Activated CD4-positive, alpha-beta T cell treated with anti-CD3 and anti-CD28 coated beads for 48 hours (primary cell): ENCODE results near the gene LPCAT1.
A peak's percentile ranks its signal among the peaks of the same experiment; 100 is the strongest.

Source experiments
- DNase-seq: peaks from one replicate; pipeline ENCODE4 v3.0.0-alpha.2; 2020

Gene LPCAT1

GRCh38 chr5:1494780-1495524, 28.8 kb downstream of the LPCAT1 start:
- no peak for DNase-seq

GRCh38 chr5:1493941-1494340, 29.8 kb downstream of the LPCAT1 start:
- no peak for DNase-seq

- no peak for DNase-seq
Observed at GRCh38 chr5:1493413-1493812, 30.3 kb downstream of the LPCAT1 start.

GRCh38 chr5:1492757-1493156, 31.0 kb downstream of the LPCAT1 start:
- DNase-seq = no peak

GRCh38 chr5:1490376-1490775, 33.4 kb downstream of the LPCAT1 start:
- no peak for DNase-seq

- DNase-seq = no peak
Observed at GRCh38 chr5:1489754-1490153, 34.0 kb downstream of the LPCAT1 start.

GRCh38 chr5:1488882-1489680, 34.7 kb downstream of the LPCAT1 start:
- DNase-seq = peak; percentile 74

GRCh38 chr5:1487079-1487764, 36.5 kb downstream of the LPCAT1 start:
- DNase-seq = no peak

- no peak for DNase-seq
Observed at GRCh38 chr5:1486271-1486670, 37.5 kb downstream of the LPCAT1 start.

- no peak for DNase-seq
Observed at GRCh38 chr5:1485579-1486118, 38.1 kb downstream of the LPCAT1 start.

GRCh38 chr5:1484730-1485578, 38.8 kb downstream of the LPCAT1 start:
- DNase-seq = no peak

- no peak for DNase-seq
Observed at GRCh38 chr5:1483856-1484729, 39.7 kb downstream of the LPCAT1 start.

GRCh38 chr5:1483064-1483463, 40.7 kb downstream of the LPCAT1 start:
- no peak for DNase-seq

GRCh38 chr5:1481959-1482331, 41.8 kb downstream of the LPCAT1 start:
- DNase-seq = no peak

- DNase-seq = no peak
Observed at GRCh38 chr5:1481266-1481958, 42.3 kb downstream of the LPCAT1 start.

- DNase-seq = no peak
Observed at GRCh38 chr5:1480806-1481205, 43.0 kb downstream of the LPCAT1 start.

GRCh38 chr5:1480217-1480616, 43.5 kb downstream of the LPCAT1 start:
- DNase-seq = no peak

- DNase-seq = peak; percentile 56
Observed at GRCh38 chr5:1479581-1480188, 44.1 kb downstream of the LPCAT1 start.

- DNase-seq = no peak
Observed at GRCh38 chr5:1479066-1479465, 44.7 kb downstream of the LPCAT1 start.

- no peak for DNase-seq
Observed at GRCh38 chr5:1478271-1479035, 45.3 kb downstream of the LPCAT1 start.
